ENCODE results near the gene HOXA3.

HOXA3 gene

GRCh38 chr7:27106181-27106900 lies 46.0 kb downstream of the HOXA3 start:
- TF ChIP-seq, protein P1, sequence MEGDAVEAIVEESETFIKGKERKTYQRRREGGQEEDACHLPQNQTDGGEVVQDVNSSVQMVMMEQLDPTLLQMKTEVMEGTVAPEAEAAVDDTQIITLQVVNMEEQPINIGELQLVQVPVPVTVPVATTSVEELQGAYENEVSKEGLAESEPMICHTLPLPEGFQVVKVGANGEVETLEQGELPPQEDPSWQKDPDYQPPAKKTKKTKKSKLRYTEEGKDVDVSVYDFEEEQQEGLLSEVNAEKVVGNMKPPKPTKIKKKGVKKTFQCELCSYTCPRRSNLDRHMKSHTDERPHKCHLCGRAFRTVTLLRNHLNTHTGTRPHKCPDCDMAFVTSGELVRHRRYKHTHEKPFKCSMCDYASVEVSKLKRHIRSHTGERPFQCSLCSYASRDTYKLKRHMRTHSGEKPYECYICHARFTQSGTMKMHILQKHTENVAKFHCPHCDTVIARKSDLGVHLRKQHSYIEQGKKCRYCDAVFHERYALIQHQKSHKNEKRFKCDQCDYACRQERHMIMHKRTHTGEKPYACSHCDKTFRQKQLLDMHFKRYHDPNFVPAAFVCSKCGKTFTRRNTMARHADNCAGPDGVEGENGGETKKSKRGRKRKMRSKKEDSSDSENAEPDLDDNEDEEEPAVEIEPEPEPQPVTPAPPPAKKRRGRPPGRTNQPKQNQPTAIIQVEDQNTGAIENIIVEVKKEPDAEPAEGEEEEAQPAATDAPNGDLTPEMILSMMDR (IDR thresholded peaks at IDR 0.05; ENCODE audit: insufficient read depth, low read length, missing control alignments): no peak
- CTCF ChIA-PET: interaction anchor here (1.0 to 1.6 kb wide), 3 partner anchors 12 to 57 kb away, joined by 3 to 5 read pairs (median 3); partner anchors contain the start of gene HOXA4
- DNase-seq (ENCODE audit: low read depth, low spot score): no peak
- POLR2A ChIA-PET: interaction anchor here (0.8 kb wide), 2 partner anchors 9 to 11 kb away, joined by 3 to 4 read pairs; partner anchors contain the start of gene HOXA1
- no peak overlapping the region for H3K4me3 ChIP-seq (ENCODE audit: low read depth, low read length)

- ChIA-PET POLR2A (interaction anchor here (0.8 kb wide), 1 partner anchor 10 kb away, joined by 4 read pairs; the partner anchor contains the start of gene HOXA1), CTCF (interaction anchor here (0.6 to 1.6 kb wide), 5 partner anchors 11 to 58 kb away, joined by 3 to 5 read pairs (median 3); partner anchors contain the start of gene HOXA4)
- no peak for DNase-seq (ENCODE audit: low read depth, low spot score)
- no peak overlapping the region for H3K4me3 ChIP-seq (ENCODE audit: low read depth, low read length)
- TF ChIP-seq, protein P1 (IDR thresholded peaks at IDR 0.05; ENCODE audit: insufficient read depth, low read length, missing control alignments): no peak
Measured at GRCh38 chr7:27105301-27106031, 46.9 kb downstream of the HOXA3 start.

- H3K4me3 ChIP-seq (ENCODE audit: low read depth, low read length): no peak overlapping the region
- ChIA-PET CTCF (interaction anchor here (0.6 to 1.6 kb wide), 3 partner anchors 10 to 31 kb away, joined by 3 to 5 read pairs (median 3); no protein-coding TSS in a partner anchor), POLR2A (no interaction called here)
- no peak for DNase-seq (ENCODE audit: low read depth, low spot score)
- TF ChIP-seq, protein P1 (IDR thresholded peaks at IDR 0.05; ENCODE audit: insufficient read depth, low read length, missing control alignments): no peak
Measured at GRCh38 chr7:27104341-27105058, 47.9 kb downstream of the HOXA3 start.

- POLR2A ChIA-PET: no interaction called here
- TF ChIP-seq, protein P1 (IDR thresholded peaks at IDR 0.05; ENCODE audit: insufficient read depth, low read length, missing control alignments): no peak
- no peak overlapping the region for H3K4me3 ChIP-seq (ENCODE audit: low read depth, low read length)
- DNase-seq (ENCODE audit: low read depth, low spot score): no peak
- CTCF ChIA-PET: no interaction called here
Measured at GRCh38 chr7:27103489-27104226, 48.7 kb downstream of the HOXA3 start.

GRCh38 chr7:27102581-27103442 lies 49.6 kb downstream of the HOXA3 start, which contains the start of gene HOXA2:
Gene HOXA2 (minus strand): TSS chr7:27102683. CDS start chr7:27102500, 183 bp downstream.
- CTCF ChIA-PET: no interaction called here
- no peak within 1 kb of the TSS for H3K4me3 ChIP-seq (ENCODE audit: low read depth, low read length)
- POLR2A ChIA-PET: no interaction called here
- no peak for DNase-seq (ENCODE audit: low read depth, low spot score)
- TF ChIP-seq, protein P1 (IDR thresholded peaks at IDR 0.05; ENCODE audit: insufficient read depth, low read length, missing control alignments): no peak

Measured in AG04449 (cell line).